HG03025 (cell line): ENCODE measurements around the gene TET1.
"Not testable (repeated sequence)": the region's sequence is repeated elsewhere in the genome, so short reads cannot be mapped to it uniquely, and the experiment has no call there.

Experiments used
- ATAC-seq: cut with Tn5 transposase; IDR thresholded peaks from one replicate; pipeline ENCODE4 v1.9.1; 2021; ENCODE audit warnings: mild to moderate bottlenecking, moderate library complexity; ENCODE audit not compliant: unreplicated experiment, low FRiP score

Gene TET1

DNA sequence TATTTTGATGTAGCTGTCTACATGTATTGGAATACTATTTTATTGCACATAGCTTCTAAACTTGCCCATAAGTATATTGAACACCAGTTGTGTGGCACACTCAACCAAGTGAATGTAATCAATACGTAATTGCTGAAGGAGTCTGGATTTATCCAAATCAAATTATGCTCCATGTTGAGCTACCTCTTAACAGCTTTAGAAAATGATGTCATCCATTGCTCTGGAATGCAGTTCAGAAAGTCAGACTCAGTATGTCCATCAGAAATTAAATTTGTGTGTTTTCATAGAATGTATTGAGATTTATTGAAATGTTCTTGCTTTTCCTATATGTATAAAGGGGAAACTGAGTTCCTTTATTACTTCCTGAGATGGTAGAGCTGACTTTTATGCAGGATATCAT lies 135.9 kb downstream of the TET1 start:
- ATAC-seq = no peak

DNA sequence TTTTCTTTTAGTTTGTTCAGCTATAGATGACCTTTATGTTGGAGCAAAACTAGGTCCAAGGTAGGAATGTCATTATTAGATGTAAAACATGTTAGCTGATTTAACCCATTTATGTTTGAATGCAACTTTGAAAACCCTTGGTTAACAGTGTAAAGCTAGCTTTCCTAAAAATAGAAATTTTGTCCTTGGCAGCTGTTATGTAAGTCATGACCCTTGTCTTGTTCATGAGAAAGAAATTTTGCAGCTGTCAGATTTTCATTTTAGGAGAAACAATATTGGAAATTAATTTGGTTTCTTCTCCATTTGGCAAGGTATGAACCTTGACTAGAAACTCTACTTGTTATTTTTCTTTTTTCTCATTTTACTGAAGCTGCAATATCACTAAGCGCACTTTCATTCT lies 137.0 kb downstream of the TET1 start:
- ATAC-seq = no peak

DNA sequence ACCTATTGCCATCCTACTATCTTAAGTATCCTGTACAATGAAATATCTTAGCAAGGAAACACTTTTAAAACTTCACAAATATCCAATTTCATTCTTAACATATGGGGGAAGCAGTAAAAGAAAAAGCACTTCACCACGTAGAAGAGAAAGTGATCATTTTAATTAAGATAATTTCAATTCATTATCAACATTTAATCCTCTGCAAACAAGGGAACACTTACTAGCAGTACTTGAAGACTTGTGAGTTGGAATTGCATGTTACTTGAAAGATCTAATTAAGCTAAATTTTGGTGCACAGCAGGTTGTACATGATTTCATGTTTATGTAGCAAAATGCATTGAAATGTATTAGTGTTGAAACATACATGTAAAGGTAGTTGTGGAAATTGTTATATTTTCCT lies 140.1 kb downstream of the TET1 start:
- ATAC-seq = no peak

DNA sequence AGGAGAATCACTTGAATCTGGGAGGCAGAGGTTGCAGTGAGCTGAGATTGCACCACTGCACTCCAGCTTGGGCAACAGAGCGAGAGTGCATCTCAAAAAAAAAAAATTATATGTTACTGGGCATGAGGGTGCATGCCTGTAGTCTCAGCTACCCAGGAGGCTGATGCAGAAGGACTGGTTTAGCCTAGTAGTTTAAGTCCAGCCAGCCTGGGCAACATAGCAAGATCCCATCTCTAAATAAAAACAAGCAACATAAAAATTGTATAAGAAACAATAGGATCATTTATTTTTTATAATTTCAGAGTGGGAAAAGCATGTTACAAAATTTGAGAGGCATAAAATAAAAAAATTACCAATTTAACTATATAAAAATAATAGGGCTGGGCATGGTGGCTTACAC lies 145.4 kb downstream of the TET1 start:
- no peak for ATAC-seq

DNA sequence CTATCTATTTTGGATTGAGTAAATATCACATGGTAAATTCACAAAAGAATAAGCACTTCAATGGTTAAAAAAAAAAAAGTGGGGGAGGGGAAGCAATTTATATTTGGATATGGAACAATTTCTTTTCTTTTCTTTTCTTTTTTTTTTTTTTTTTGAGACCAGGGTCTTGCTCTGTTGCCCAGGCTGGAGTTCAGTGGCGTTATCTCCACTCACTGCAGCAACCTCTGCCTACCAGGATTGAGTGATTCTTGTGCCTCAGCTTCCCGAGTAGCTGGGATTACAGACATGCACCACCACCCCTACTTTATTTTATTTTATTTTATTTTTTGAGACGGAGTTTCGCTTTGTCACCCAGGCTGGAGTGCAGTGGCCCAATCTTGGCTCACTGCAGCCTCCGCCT lies 148.8 kb downstream of the TET1 start:
- ATAC-seq = not testable (repeated sequence)

DNA sequence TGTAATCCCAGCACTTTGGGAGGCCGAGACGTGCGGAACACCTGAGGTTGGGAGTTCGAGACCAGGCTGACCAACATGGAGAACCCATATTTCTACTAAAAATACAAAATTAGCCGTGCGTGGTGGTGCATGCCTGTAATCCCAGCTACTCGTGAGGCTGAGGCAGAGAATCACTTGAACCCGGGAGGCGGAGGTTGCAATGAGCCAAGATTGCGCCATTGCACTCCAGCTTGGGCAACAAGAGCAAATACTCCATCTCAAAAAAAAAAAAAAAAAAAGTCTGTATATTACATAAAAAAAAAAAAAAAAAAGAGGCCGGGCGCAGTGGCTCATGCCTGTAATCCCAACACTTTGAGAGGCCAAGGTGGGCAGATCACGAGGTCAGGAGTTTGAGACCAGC lies 152.9 kb downstream of the TET1 start:
- not testable (repeated sequence) for ATAC-seq

DNA sequence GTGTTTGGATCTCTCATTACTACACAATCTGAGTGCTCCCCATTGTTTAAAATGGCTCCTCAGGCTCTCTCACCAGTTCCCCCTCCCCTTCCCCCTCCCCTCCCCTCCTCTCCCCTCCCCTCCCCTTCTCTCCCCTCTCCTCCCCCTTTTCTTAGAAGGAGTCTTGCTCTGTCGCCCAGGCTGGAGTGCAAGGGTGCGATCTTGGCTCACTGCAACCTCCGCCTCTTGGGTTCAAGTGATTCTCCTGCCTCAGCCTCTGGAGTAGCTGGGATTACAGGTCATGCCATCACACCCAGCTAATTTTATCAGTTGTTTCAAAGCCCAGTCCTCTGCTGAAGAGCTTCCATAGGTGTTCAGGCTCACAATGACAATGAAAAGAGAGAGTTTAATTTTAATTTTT lies 157.3 kb downstream of the TET1 start:
- ATAC-seq = no peak

DNA sequence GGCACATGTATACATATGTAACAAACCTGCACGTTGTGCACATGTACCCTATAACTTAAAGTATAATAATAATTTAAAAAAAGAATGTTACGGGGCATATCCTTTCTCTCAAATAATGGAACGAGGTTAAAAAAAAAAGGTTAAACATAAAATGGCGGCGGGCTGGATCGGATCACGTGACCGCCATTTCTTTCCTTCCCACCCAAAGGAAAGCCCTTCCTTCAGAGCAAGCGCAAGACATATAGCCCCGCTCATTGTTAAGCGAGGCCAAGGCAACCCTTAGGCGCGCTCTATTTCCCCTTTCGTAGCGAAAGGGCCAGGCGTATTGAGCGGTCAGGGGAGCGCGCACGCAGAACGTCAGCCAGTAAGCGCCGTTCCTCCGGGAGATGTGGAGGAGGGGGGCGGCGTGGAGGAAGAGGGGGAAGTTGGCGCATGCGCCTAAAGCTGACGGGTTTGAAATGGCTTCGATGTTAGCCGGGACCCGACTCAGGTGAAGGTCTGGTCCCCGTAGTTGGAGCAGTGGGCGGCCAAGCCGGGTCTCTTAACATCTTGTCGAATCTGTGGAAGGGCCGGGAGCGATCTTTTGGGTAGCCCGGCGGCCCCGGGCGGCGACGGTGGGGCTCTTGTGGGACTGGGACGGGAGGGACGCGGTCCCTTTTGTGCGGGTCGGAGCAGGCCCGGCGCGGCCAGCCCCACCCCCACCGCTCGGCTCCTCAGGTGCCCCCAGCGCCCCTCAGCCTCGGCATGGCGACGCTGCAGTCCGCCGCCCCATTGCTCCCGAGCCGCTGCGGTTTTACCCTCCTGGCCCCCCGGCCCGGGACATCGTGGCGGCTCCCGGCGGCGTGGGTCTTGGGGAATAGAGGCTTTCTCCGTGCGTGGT lies 160.9 kb downstream of the TET1 start, which contains the start of gene CCAR1:
CCAR1 (plus strand) TSS at position 447 of the 880 bp plus-strand sequence. CDS start 1,266 bp downstream, outside the sequence.
- ATAC-seq = peak; percentile 98

DNA sequence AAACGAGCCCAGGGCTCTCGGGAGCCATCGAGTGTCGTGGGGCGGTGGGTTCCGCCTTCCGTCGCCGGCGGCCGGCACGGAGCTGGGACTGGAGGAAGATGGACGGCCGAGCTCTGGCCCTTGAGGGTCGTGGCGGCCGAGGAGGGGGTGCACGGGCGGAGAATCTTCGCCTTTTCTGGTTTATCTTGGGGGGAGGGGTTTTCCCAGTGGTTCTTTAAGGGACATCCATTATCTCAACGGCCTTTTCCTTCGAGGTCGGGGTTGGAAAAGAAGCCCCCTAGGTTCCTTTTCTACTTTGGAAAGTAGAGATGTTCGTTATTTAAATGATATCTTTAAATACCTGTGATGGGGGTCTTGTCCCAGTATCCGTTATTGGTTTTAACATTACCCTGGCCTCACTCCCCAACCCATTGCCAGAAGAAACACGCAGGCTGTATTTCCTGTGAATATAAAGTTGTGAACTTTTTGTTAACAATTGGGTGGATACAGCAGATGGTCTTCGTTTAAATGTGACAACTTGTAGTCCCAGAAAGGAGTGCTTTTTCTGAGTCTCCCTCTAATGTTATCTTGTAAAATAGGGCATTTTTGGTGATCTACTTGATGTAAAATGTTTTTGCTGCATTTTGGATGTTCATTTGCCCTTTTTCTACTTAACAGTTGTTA lies 161.7 kb downstream of the TET1 start:
- ATAC-seq = peak; percentile 17

DNA sequence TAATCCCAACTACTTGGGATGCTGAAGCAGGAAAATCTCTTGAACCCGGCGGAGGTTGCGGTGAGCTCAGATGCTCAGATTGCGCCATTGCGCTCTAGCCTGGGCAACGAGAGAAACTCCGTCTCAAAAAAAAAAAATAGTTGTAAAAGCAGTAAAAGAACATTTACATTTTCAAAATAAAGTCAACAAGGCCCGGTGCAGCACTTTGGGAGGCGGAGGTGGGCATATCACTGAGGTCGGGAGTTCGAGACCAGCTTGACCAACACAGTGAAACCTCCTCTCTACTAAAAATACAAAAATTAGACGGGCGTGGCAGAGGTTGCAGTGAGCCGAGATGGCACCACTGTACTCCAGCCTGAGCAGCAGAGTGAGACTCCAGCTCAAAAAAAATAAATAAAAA lies 164.9 kb downstream of the TET1 start:
- ATAC-seq = no peak

DNA sequence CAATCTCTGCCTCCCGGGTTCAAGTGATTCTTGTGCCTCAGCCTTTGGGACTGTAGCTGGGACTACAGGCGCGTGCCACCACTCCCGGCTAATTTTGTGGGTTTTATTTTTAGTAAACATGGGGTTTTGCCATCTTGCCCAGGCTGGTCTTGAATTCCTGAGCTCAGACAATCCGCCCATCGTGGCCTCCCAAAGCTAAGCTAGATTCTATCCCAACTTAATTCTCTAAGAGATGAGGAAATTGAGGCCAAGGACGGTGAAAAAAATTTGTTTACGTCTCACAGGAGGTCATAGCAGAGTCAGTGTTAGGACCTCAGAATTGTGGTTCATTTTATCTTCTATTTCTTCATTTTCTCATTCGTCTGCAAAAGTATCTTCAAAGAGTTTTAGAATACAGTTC lies 167.0 kb downstream of the TET1 start:
- no peak for ATAC-seq

DNA sequence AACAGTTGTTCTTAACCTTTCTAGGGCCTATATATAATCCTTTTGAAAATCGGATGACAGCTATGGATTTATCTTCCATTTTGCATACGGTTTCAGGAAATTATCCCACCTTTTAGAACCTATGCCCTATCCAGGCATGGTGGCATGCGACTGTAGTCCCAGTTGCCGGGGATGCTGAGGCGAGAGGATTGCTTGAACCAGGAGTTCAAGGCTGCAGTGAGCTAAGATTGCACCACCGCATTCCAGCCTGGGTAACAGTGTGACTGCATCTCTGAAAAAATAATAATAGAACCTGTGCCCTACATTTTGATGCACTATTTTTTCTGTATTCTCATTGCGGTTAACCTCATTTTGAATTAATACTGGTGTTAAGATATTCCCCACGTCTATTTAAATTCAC lies 172.5 kb downstream of the TET1 start:
- no peak for ATAC-seq

DNA sequence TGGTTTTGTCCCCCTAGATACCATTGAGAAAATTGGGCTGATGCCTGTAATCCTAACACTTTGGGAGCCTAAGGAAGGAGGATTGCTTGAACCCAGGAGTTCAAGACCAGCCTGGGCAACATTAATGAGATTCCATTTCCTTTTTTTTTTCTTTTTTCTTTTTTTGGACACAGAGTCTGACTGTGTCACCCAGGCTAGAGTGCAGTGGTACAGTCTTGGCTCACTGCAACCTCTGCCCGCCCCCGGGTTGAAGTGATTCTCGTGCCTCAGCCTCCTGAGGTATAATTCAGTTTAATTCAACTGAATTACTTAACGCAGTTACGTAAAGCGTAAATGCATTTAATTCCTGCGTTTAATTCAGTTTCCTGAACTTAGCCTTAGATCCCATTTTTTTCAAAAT lies 174.2 kb downstream of the TET1 start:
- ATAC-seq = no peak

DNA sequence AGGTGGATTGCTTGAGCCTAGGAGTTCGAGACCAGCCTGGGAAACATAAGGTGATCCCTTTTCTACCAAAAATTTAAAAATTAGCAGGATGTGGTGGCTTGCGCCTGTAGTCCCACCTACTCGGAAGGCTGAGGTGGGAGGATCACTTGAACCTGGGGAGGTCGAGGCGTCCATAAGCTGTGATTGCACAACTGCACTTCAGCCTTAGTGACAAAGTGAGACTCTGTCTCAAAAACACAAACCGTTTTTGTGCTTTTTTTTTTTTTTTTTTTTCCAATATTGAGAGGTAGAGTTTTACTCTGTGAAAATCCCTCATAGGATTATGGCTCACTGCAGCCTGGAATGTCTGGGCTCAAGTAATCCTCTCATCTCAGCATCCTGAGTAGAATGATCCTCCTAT lies 175.0 kb downstream of the TET1 start:
- no peak for ATAC-seq

DNA sequence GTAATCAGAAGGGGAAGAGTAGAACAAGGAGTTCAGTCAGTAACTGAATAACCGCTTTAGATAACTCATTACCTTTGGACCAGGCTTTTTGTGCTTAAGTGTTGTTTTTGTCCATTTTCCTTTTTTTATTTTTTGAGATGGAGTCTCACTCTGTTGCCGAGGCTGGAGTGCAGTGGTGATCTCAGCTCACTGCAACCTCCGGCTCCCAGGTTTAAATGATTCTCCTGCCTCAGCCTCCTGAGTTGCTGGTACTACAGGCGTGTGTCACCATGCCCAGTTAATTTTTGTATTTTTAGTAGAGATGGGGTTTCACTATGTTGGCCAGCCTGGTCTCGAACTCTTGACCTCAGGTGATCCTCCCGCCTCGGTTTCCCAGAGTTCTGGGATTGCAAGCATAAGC lies 175.6 kb downstream of the TET1 start:
- not testable (repeated sequence) for ATAC-seq

DNA sequence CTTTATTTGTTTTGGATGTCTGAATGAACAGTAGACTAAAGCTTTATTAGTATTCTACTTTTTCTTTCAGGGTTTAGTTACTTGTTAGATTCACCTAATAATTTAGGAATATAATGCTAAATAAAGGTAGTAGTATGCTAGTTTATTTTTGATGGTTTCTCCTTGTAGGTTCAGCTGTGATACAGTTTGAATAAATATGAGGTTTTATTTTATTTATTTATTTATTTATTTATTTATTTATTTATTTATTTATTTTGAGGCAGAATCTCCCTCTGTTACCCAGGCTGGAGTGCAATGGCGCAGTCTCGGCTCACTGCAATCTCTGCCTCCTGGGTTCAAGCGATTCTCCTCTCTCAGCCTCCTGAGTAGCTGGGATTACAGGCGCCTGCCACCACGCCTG lies 180.5 kb downstream of the TET1 start:
- not testable (repeated sequence) for ATAC-seq

DNA sequence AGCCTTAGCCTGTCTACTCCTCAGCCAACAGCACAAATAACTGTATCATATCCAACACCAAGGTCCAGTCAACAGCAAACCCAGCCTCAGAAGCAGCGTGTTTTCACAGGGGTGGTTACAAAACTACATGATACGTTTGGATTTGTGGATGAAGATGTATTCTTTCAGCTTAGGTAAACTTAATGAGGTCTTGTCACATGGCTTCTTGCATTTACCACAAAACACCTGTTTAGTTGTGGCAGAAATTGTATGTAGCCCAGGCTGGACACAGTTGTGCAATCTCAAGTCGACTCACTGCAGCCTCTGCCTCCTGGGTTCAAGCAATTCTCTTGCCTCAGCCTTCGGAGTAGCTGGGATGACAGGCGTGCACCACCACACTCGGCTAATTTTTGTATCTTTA lies 182.3 kb downstream of the TET1 start:
- ATAC-seq = no peak
